Jurkat, Clone E6-1 (cell line): ENCODE results near the gene FOXE3. TPM values are rescaled to one million over a fixed set of nuclear protein-coding genes. Genes with fewer than 3 reads are reported as not detected.

Experiments
- DNase-seq: peaks from one replicate; pipeline ENCODE4 v3.0.0-alpha.2; 2011; ENCODE audit warnings: low read depth, low spot score
- H3K4me3 ChIP-seq: 2 replicates; pipeline ENCODE4 v1.5.1; 2011; ENCODE audit warnings: mild to moderate bottlenecking, low read length, control low read depth, moderate library complexity
- polyA plus RNA-seq: library from polyadenylated mRNA; unstranded; fragments of >200 nt; gene quantifications from one replicate; pipeline ENCODE4 v1.2.1, GENCODE V29; 2012; ENCODE audit warnings: missing spikeins; ENCODE audit not compliant: insufficient read length, insufficient read depth

FOXE3 gene
- polyA plus RNA-seq = not detected

- DNase-seq = no peak
- no peak within 1 kb of the TSS for H3K4me3 ChIP-seq
These were observed at the start of gene FOXE3 for GRCh38 chr1:47415728-47416318. Gene FOXE3, plus strand, starts transcription at chr1:47416285. Its CDS starts 31 bp downstream, at chr1:47416316.

DNA sequence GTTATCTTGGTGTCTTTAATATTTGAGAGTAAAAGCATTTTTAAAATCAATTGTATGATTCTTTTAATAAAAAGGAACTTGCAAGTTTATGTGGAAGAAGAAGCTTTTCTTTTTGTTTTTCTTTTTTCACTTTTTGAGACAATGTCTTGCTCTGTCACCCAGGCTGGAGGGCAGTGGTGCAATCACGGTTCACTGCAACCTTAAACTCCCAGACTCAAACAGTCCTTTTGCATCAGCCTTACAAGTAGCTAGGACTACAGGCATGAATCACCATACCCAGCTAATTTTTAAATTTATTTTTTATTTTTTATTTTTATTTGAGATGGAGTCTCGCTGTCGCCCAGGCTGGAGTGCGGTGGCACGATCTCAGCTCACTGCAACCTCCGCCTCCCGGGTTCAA lies 48.4 kb upstream of the FOXE3 start:
- no peak for DNase-seq
- no peak overlapping the region for H3K4me3 ChIP-seq

GRCh38 chr1:47371016-47371517 lies 45.0 kb upstream of the FOXE3 start:
- no peak for DNase-seq
- no peak overlapping the region for H3K4me3 ChIP-seq

- no peak for DNase-seq
- H3K4me3 ChIP-seq = no peak overlapping the region
These were observed 41.6 kb upstream of the FOXE3 start for GRCh38 chr1:47374501-47374900.

GRCh38 chr1:47378147-47378546 lies 37.9 kb upstream of the FOXE3 start:
- DNase-seq = no peak
- no peak overlapping the region for H3K4me3 ChIP-seq

DNA sequence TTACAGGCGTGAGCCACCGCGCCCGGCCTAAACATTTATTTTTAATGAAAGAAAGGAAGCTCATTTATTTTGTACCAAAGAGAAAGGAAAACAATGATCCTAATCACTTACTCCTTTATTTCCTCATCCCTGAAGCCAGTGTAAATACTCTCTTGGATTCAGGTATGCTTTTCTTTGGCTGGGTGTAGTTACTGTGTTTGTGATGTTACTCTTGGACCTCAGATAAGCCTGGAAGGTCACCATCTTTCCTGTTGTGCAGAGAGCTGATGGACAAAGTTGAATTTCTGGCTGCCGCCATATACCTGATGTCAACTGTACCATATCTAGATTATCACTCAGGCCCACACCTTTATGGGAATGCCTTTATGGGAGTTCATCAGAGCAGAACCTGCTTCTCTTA lies 35.4 kb upstream of the FOXE3 start:
- no peak for DNase-seq

GRCh38 chr1:47382399-47382983 lies 33.6 kb upstream of the FOXE3 start:
- H3K4me3 ChIP-seq = no peak overlapping the region
- no peak for DNase-seq

More for the DNA sequence above, 35.4 kb upstream of the FOXE3 start:
- H3K4me3 ChIP-seq = no peak overlapping the region

GRCh38 chr1:47384083-47384482 lies 32.0 kb upstream of the FOXE3 start:
- no peak overlapping the region for H3K4me3 ChIP-seq
- no peak for DNase-seq

GRCh38 chr1:47385020-47385419 lies 31.1 kb upstream of the FOXE3 start:
- no peak overlapping the region for H3K4me3 ChIP-seq
- no peak for DNase-seq

DNA sequence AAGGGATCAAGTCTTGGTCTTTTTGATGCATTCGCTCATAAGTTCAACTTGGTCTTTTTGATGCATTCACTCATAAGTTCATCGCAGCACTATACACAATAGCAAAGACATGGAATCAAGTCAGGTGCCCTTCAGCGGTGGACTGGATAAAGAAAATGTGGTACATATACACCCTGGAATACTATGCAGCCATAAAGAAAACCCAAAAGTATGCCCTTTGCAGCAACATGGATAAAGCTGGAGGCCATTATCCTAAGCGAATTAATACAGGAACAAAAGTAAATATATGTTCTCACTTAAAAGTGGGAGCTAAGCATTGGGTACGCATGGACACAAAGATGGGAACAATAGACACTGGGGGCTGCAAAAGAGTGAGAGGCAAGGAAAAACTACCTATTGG lies 29.8 kb upstream of the FOXE3 start:
- no peak overlapping the region for H3K4me3 ChIP-seq
- no peak for DNase-seq

DNA sequence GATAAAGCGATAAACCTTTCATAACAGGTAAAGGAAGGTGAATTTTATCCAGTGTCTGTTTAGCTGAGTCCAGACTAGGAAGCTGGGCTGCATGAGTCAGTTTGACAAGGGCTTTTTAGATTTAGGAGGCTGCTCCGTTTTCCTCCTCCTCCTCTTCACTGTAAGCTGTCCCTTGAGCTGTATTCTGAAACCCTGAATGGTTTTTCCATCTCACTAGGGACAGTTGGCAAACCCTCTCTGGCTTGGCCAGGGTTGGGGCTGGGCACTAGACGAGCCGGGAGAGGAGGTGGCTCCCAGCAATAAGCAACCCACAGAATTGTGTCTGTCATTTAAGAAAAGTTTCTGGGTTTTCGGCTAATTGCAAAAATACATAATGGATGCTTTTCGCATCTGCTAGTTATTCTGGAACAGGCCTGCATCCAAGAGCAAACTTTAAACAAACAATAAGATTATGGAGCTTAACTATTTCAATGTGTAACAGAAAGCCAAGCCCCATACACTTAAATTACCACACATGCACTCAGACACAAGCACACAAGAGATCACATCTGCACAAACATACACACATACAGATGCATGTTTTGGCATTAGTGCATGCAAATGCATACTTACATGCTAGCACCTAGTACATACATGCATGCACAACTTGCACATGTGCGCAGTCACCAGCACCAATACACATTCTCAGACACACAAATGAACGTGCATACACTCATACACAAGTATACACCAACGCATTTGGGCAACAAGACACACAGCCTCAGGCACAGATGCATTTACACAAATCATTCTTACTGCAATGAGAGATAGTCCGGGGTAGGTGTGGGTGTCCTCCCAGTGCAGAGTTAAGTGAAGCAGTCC lies 27.8 kb upstream of the FOXE3 start:
- DNase-seq = no peak
- H3K4me3 ChIP-seq = no peak overlapping the region

- no peak overlapping the region for H3K4me3 ChIP-seq
- peak; percentile 16 for DNase-seq
These were observed 27.2 kb upstream of the FOXE3 start for GRCh38 chr1:47388891-47389238.

DNA sequence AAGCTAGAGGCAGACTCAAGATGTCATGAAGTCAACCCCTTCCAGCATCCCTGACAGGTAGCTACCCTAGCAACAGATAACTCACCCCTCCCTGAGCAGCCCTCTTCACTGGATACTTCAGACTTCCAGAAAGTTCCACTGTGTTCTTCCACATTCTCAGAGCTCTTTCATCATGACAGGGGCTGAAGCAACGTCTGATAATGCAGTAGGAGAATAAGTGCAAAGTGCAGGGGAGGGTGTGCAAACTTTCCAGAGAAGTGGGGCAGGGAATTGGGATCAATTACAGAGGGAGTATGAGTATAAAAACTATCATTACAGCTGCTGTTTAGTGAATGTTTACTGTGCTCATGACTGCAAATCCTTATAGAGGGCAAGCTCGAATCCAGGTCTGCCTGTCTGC lies 26.4 kb upstream of the FOXE3 start:
- no peak for DNase-seq
- H3K4me3 ChIP-seq = no peak overlapping the region

DNA sequence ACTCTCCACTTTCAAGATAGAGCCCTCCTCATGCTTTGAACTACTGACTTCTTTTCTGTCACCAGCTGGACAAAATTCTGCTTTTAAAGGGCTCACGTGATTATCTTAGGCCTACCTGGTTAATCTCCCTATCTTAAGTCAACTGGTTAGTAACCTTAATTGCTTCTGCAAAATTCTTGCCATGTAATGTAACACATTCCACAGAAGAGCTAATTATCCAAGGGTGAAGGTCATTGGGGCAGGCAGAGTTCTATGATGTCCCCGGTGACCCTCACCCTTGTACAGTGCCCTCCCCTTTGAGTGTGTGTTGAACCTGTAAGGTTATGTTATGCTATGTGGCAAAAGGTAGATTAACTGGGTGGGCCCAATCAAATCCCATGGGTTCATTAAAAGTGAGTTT lies 25.2 kb upstream of the FOXE3 start:
- no peak for DNase-seq
- no peak overlapping the region for H3K4me3 ChIP-seq

DNA sequence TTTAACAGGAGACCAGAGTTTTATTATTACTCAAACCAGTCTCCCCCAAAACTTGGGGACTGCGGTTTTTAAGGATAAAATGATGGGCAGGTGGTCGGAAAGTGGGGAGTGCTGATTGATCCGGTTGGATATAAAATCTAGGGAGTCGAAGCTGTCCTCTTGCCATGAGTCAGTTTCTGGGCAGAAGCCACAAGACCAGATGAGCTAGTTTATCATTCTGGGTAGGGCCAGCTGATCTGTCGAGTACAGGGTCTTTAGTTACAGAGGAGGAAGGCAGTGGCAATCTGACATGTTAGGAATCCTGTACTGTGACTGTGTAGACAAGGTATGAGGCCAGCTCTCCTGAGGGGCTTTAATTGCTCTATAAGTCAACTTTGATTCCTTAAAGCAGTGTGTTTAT lies 22.9 kb upstream of the FOXE3 start:
- H3K4me3 ChIP-seq = no peak overlapping the region
- no peak for DNase-seq

DNA sequence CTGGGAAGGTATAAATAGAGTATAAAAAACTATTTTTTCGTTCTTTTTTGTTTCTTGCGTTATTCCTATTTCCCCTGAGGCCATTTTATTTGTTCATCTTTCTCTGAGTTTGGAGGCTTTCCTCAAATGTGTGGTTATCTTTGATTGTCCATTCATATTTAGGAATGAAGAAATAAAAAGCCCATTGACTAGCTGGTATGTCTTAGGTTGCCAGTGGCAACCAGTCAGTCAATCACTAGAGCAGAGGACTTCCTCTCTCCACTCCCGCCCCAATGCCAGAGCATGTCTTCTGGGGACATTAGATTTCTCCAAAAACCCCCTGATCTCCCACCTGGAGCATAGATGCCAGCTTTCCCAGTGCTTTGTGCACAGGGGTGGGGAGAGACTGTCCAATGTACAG lies 20.7 kb upstream of the FOXE3 start:
- no peak for DNase-seq
- H3K4me3 ChIP-seq = no peak overlapping the region

DNA sequence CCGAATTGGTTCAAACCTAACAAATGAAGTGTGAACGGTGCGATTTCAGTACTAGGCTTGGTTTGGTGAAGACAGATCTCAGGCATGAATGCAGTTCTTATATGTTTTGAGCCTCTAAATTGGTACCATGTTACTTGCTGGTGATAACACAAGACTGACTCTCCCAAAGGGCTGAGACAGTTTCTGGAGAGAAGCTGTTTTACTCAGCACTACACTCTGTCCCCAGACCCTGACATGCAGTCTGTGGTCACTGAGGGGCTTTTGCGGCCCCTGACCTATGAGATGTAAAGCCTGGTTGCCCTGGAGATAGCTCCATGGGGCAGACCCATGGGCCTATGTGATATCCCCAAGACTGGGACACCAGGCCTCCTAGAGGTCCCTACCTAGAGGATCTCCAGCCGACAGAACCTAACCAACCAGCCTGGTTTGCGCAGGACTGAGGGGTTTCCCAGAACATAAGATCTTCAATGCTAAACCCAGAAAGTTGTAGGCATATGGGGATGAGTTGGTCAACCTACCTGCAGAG lies 19.4 kb upstream of the FOXE3 start:
- no peak overlapping the region for H3K4me3 ChIP-seq

DNA sequence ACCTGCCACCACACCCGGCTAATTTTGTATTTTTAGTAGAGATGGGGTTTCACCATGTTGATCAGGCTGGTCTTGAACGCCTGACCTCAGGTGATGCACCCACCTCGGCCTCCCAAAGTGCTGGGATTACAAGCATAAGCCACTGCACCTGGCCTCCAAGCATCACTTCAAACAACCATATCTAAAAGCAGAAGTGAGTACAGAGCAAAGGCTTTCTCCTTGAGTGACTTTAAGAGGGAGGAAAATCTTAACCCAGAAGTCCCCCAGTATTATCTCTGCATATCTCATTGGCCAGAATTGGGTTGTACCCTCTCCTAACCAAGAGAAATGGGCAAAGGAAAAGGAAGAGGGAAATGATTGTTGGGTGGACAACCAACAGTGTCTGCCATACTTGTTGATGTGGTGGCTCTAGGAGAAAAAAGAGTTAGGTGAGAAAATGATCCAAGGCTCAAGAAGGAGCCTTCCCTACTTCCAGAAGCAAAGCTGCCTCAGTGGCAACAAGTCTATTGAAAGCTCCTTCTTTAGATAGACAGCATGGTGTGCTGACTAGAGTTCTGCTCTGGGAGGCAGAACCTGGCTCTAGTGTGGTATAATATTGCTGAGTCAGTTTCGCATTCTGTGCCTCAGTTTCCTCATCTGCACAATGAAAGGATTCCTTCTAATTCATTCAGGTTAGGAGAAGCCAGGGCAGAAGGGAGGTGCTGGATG lies 16.8 kb upstream of the FOXE3 start:
- no peak for DNase-seq

More for the DNA sequence above, 19.4 kb upstream of the FOXE3 start:
- DNase-seq = no peak

DNA sequence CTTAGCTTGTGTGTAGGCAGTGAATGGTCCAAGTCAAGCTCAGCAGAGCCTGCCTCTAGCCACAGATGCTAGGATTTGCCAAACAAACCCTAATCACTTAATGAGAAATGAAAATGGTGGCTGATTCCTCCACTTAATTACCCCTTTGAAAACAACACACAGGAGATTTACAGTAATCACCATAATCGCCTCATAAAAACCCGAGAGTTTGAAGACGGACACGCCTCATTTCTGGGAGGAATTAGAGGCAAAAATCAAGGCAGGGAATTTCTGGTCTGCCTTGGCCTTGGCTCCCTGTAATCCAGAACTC lies 16.3 kb upstream of the FOXE3 start:
- DNase-seq = no peak
- no peak overlapping the region for H3K4me3 ChIP-seq

More for the DNA sequence above, 16.8 kb upstream of the FOXE3 start:
- H3K4me3 ChIP-seq = no peak overlapping the region

- no peak for DNase-seq
- no peak overlapping the region for H3K4me3 ChIP-seq
These were observed 14.3 kb upstream of the FOXE3 start for GRCh38 chr1:47401761-47402160.
